ENCODE measurements around the gene ARPC1B.
"Not testable (repeated sequence)": the region's sequence is repeated elsewhere in the genome, so short reads cannot be mapped to it uniquely, and the experiment has no call there.

ARPC1B gene

GRCh38 chr7:99368750-99369389, 5.7 kb upstream of the ARPC1B start:
- no peak for DNase-seq (ENCODE audit: low read depth)

GRCh38 chr7:99369767-99370391, 4.7 kb upstream of the ARPC1B start:
- DNase-seq (ENCODE audit: low read depth): no peak

GRCh38 chr7:99371376-99371920, 3.1 kb upstream of the ARPC1B start:
- no peak for DNase-seq (ENCODE audit: low read depth)

GRCh38 chr7:99372275-99373090, 2.0 kb upstream of the ARPC1B start:
- DNase-seq (ENCODE audit: low read depth): no peak

GRCh38 chr7:99373091-99374066, 1.2 kb upstream of the ARPC1B start:
- DNase-seq (ENCODE audit: low read depth): no peak

GRCh38 chr7:99375070-99375807, 709 bp downstream of the ARPC1B start:
- no peak for DNase-seq (ENCODE audit: low read depth)

GRCh38 chr7:99379043-99379577, 4.6 kb downstream of the ARPC1B start:
- DNase-seq (ENCODE audit: low read depth): no peak

GRCh38 chr7:99379693-99380031, 5.1 kb downstream of the ARPC1B start:
- DNase-seq (ENCODE audit: low read depth): not testable (repeated sequence)

GRCh38 chr7:99380032-99380822, 5.7 kb downstream of the ARPC1B start:
- DNase-seq (ENCODE audit: low read depth): no peak

- peak; percentile 88 for DNase-seq (ENCODE audit: low read depth)
Measured at GRCh38 chr7:99380823-99381663, 6.5 kb downstream of the ARPC1B start.

GRCh38 chr7:99381664-99382075, 7.1 kb downstream of the ARPC1B start:
- no peak for DNase-seq (ENCODE audit: low read depth)

- DNase-seq (ENCODE audit: low read depth): no peak
Measured at GRCh38 chr7:99383203-99383602, 8.7 kb downstream of the ARPC1B start.

- no peak for DNase-seq (ENCODE audit: low read depth)
Measured at GRCh38 chr7:99383791-99384370, 9.4 kb downstream of the ARPC1B start.

GRCh38 chr7:99384523-99384922, 10.0 kb downstream of the ARPC1B start:
- DNase-seq (ENCODE audit: low read depth): no peak

- DNase-seq (ENCODE audit: low read depth): no peak
Measured at GRCh38 chr7:99385564-99385963, 11.0 kb downstream of the ARPC1B start.

- DNase-seq (ENCODE audit: low read depth): no peak
Measured at GRCh38 chr7:99386584-99387238, 12.2 kb downstream of the ARPC1B start.

- DNase-seq (ENCODE audit: low read depth): not testable (repeated sequence)
Measured at GRCh38 chr7:99387239-99387635, 12.7 kb downstream of the ARPC1B start.

GRCh38 chr7:99387912-99388311, 13.4 kb downstream of the ARPC1B start:
- no peak for DNase-seq (ENCODE audit: low read depth)
